CD4-positive, alpha-beta T cell treated with Interleukin-15 for 4 hours (primary cell): ENCODE data around the gene CT45A7.
"Not testable (repeated sequence)": the region's sequence is repeated elsewhere in the genome, so short reads cannot be mapped to it uniquely, and the experiment has no call there.

ENCODE experiments used
- DNase-seq: peaks from one replicate; pipeline ENCODE4 v3.0.0-alpha.2; 2020; ENCODE audit warnings: low spot score

CT45A7 gene, protein sequence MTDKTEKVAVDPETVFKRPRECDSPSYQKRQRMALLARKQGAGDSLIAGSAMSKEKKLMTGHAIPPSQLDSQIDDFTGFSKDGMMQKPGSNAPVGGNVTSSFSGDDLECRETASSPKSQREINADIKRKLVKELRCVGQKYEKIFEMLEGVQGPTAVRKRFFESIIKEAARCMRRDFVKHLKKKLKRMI

DNA sequence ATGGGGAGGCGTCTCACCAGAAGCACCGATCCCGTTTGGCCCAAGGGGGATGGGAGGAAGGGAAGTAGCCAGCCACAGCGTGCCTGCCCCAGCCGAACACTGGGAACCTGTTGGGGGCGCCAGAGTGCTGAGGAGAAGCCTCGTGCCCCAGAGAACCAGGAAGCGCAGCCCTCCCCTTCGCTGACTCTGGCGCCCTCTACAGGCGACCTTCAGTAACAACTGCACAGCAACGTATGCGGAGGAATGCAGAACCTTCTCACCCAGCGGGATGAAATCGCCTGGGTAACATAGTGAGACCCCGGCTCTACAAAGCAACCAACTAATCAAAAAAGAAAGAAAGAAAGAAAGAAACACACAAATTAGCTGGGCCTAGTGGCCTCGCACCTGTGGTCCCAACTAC lies at the start of gene CT45A7:
TSS of gene CT45A7 (minus strand) at position 101 of the 400 bp plus-strand sequence. CDS start 3,747 bp downstream, outside the sequence.
- DNase-seq: not testable (repeated sequence)

DNA sequence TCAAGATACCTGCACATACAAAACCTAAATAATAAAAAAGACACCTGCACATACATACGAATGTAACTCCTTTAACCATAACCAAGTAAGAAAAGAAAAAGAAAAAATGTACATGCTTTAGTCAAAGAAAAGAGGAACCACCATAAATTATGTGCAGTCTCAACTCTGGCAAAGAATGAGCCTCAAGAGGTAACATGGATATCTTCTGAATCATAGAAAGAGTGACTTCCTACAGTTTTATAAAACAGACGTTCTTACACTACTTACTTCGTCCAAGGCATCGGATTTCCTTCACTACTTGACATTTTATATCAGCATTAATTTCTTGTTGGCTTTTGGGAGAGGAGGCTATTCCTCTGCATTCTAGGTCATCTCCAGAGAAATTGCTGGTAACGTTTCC lies 45.7 kb upstream of the CT45A7 start:
- DNase-seq: not testable (repeated sequence)

- DNase-seq: not testable (repeated sequence)
Measured at GRCh38 chrX:135871712-135872111, 34.6 kb upstream of the CT45A7 start, which contains the start of gene CT45A9. CT45A9 (minus strand) TSS chrX:135871812; CDS start chrX:135868061, 3,751 bp downstream.

GRCh38 chrX:135854438-135854837 lies 17.4 kb upstream of the CT45A7 start, which contains the start of gene CT45A8:
CT45A8 (minus strand) TSS chrX:135854538; CDS start chrX:135850783, 3,755 bp downstream.
- not testable (repeated sequence) for DNase-seq

DNA sequence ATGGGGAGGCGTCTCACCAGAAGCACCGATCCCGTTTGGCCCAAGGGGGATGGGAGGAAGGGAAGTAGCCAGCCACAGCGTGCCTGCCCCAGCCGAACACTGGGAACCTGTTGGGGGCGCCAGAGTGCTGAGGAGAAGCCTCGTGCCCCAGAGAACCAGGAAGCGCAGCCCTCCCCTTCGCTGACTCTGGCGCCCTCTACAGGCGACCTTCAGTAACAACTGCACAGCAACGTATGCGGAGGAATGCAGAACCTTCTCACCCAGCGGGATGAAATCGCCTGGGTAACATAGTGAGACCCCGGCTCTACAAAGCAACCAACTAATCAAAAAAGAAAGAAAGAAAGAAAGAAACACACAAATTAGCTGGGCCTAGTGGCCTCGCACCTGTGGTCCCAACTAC lies 17.2 kb downstream of the CT45A7 start, which contains the start of gene CT45A2:
TSS of gene CT45A2 (minus strand) at position 101 of the 400 bp plus-strand sequence. CDS start 3,747 bp downstream, outside the sequence.
- not testable (repeated sequence) for DNase-seq

DNA sequence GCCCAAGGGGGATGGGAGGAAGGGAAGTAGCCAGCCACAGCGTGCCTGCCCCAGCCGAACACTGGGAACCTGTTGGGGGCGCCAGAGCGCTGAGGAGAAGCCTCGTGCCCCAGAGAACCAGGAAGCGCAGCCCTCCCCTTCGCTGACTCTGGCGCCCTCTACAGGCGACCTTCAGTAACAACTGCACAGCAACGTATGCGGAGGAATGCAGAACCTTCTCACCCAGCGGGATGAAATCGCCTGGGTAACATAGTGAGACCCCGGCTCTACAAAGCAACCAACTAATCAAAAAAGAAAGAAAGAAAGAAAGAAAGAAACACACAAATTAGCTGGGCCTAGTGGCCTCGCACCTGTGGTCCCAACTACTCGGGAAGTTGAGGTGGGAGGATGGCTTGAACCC lies 34.4 kb downstream of the CT45A7 start, which contains the start of gene CT45A6:
TSS of gene CT45A6 (minus strand) at position 101 of the 400 bp plus-strand sequence. CDS start 3,794 bp downstream, outside the sequence.
- DNase-seq: not testable (repeated sequence)

DNA sequence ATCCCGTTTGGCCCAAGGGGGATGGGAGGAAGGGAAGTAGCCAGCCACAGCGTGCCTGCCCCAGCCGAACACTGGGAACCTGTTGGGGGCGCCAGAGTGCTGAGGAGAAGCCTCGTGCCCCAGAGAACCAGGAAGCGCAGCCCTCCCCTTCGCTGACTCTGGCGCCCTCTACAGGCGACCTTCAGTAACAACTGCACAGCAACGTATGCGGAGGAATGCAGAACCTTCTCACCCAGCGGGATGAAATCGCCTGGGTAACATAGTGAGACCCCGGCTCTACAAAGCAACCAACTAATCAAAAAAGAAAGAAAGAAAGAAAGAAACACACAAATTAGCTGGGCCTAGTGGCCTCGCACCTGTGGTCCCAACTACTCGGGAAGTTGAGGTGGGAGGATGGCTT lies 51.7 kb downstream of the CT45A7 start, which contains the start of gene CT45A5:
TSS of gene CT45A5 (minus strand) at position 101 of the 400 bp plus-strand sequence. CDS start 3,774 bp downstream, outside the sequence.
- not testable (repeated sequence) for DNase-seq
